ENCODE measurements around the gene CBLB. TPM values are rescaled to one million over a fixed set of nuclear protein-coding genes. Genes with fewer than 3 reads are reported as not detected.

Gene CBLB
- polyA plus RNA-seq, 2 of the 4 experiments (the other 2 are of a cell fraction) = 6.8 to 16.2 TPM

DNA sequence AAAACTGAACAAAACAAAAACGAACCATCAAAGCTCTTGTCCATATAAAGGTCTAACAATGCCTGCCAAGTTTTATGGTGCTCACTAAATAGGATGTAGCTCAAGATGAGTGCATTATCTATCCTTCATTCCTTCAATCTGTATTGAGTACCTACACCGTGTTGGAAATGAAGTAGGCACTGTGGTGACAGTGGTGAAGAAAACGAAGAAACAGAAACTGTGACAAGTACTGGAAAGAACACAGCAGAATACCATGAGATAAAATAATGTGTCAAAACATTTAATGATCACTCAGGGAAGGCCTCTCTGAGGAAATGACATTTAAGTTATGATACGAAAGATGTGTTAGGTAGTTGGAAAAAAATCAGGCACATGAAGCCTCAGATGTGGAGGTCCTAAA is 36.2 kb downstream of the CBLB start:
- Histone ChIP-seq H3K4me2 (no peak overlapping the region), H3K9me3 (no peaks in the 10 kb centered on the region), H3K4me1 (peaks cover 58% of the 10 kb centered on the region), H3K27ac (no peak overlapping the region; a peak in 1 of 6 replicates), H3K4me3 (no peak overlapping the region)
- ATAC-seq (no peak), FAIRE-seq (no peak), DNase-seq (ENCODE audit: low read depth in 1 of 2, low spot score in 1 of 2) (no peak)
- ChIA-PET POLR2A (no interaction called here), CTCF (no interaction called here)
- TF ChIP-seq JUN (IDR thresholded peaks at IDR 0.05) = no peak
- TF ChIP-seq, protein P1, sequence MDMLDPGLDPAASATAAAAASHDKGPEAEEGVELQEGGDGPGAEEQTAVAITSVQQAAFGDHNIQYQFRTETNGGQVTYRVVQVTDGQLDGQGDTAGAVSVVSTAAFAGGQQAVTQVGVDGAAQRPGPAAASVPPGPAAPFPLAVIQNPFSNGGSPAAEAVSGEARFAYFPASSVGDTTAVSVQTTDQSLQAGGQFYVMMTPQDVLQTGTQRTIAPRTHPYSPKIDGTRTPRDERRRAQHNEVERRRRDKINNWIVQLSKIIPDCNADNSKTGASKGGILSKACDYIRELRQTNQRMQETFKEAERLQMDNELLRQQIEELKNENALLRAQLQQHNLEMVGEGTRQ (IDR thresholded peaks at IDR 0.05) = no peak
- no peak for TF ChIP-seq HDAC2 (IDR thresholded peaks at IDR 0.05)
- TF ChIP-seq, protein P2, sequence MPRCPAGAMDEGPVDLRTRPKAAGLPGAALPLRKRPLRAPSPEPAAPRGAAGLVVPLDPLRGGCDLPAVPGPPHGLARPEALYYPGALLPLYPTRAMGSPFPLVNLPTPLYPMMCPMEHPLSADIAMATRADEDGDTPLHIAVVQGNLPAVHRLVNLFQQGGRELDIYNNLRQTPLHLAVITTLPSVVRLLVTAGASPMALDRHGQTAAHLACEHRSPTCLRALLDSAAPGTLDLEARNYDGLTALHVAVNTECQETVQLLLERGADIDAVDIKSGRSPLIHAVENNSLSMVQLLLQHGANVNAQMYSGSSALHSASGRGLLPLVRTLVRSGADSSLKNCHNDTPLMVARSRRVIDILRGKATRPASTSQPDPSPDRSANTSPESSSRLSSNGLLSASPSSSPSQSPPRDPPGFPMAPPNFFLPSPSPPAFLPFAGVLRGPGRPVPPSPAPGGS (IDR thresholded peaks at IDR 0.05) = no peak
- TF ChIP-seq ZSCAN20 (CRISPR knock-in tag; IDR thresholded peaks at IDR 0.05) = no peak
- no peak for TF ChIP-seq CHD4 (IDR thresholded peaks at IDR 0.05; ENCODE audit: borderline replicate concordance)
- no peak for TF ChIP-seq CBX8 (IDR thresholded peaks at IDR 0.05)
- 70% methylated on average over 4 of the region's 4 CpGs for WGBS (ENCODE audit: missing lambda C conversion rate)

DNA sequence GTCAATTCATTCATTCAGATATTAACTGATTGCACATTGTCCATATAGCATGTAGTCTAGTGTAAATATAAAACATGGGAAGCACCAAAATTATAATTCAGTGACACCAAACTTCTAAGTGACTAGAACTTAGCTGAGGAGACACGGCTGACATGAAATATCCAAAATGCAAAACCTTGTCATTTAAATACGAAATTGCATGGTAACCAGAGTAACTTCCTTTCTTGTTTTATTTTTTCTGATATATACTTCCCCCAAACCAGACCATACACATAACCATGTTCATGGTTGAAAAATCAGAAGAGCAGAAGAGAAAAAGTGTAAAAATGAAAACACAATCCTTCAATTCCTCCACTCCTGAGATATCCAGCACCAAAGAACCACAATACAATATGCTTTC is 38.0 kb downstream of the CBLB start:
- DNase-seq (ENCODE audit: low read depth in 1 of 2, low spot score in 1 of 2) (no peak), FAIRE-seq (no peak), ATAC-seq (no peak)
- 82% methylated on average over 2 of the region's 2 CpGs for WGBS (ENCODE audit: missing lambda C conversion rate)
- Histone ChIP-seq H3K4me2 (no peak overlapping the region), H3K4me1 (peaks cover 51% of the 10 kb centered on the region), H3K4me3 (no peak overlapping the region), H3K9me3 (no peaks in the 10 kb centered on the region), H3K27ac (no peak overlapping the region)
- ChIA-PET POLR2A (no interaction called here), CTCF (no interaction called here)
- no peak for TF ChIP-seq RCOR1 (IDR thresholded peaks at IDR 0.05; ENCODE audit: low read depth, low read length)
- TF ChIP-seq, protein P3, sequence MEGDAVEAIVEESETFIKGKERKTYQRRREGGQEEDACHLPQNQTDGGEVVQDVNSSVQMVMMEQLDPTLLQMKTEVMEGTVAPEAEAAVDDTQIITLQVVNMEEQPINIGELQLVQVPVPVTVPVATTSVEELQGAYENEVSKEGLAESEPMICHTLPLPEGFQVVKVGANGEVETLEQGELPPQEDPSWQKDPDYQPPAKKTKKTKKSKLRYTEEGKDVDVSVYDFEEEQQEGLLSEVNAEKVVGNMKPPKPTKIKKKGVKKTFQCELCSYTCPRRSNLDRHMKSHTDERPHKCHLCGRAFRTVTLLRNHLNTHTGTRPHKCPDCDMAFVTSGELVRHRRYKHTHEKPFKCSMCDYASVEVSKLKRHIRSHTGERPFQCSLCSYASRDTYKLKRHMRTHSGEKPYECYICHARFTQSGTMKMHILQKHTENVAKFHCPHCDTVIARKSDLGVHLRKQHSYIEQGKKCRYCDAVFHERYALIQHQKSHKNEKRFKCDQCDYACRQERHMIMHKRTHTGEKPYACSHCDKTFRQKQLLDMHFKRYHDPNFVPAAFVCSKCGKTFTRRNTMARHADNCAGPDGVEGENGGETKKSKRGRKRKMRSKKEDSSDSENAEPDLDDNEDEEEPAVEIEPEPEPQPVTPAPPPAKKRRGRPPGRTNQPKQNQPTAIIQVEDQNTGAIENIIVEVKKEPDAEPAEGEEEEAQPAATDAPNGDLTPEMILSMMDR (IDR thresholded peaks at IDR 0.05) = no peak
- TF ChIP-seq NFE2L2 (conservative IDR thresholded peaks at IDR 0.05; ENCODE audit: low read length) = no peak
- TF ChIP-seq CHD2 (IDR thresholded peaks at IDR 0.05; ENCODE audit: low read length, partially characterized antibody) = no peak
- no peak for TF ChIP-seq HOXB13 (CRISPR knock-in tag; IDR thresholded peaks at IDR 0.05; ENCODE audit: low read depth)
- no peak for TF ChIP-seq TFCP2L1 (CRISPR knock-in tag; IDR thresholded peaks at IDR 0.05)
- TF ChIP-seq MAZ (IDR thresholded peaks at IDR 0.05; ENCODE audit: borderline replicate concordance, low read depth, low read length) = no peak
- TF ChIP-seq, protein P4, sequence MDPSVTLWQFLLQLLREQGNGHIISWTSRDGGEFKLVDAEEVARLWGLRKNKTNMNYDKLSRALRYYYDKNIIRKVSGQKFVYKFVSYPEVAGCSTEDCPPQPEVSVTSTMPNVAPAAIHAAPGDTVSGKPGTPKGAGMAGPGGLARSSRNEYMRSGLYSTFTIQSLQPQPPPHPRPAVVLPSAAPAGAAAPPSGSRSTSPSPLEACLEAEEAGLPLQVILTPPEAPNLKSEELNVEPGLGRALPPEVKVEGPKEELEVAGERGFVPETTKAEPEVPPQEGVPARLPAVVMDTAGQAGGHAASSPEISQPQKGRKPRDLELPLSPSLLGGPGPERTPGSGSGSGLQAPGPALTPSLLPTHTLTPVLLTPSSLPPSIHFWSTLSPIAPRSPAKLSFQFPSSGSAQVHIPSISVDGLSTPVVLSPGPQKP (IDR thresholded peaks at IDR 0.05; ENCODE audit: low read depth, low read length) = no peak
- no peak for TF ChIP-seq EHF (CRISPR knock-in tag; IDR thresholded peaks at IDR 0.05)
- TF ChIP-seq, protein P5, sequence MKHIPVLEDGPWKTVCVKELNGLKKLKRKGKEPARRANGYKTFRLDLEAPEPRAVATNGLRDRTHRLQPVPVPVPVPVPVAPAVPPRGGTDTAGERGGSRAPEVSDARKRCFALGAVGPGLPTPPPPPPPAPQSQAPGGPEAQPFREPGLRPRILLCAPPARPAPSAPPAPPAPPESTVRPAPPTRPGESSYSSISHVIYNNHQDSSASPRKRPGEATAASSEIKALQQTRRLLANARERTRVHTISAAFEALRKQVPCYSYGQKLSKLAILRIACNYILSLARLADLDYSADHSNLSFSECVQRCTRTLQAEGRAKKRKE (CRISPR knock-in tag; IDR thresholded peaks at IDR 0.05; ENCODE audit: low read depth) = no peak
- TF ChIP-seq, protein P6, sequence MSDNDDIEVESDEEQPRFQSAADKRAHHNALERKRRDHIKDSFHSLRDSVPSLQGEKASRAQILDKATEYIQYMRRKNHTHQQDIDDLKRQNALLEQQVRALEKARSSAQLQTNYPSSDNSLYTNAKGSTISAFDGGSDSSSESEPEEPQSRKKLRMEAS (IDR thresholded peaks at IDR 0.05) = no peak
- no peak for TF ChIP-seq ZSCAN20 (CRISPR knock-in tag; IDR thresholded peaks at IDR 0.05)

All from A549 (cell line).